ENCODE results near the gene ACP6.

ACP6 gene

DNA sequence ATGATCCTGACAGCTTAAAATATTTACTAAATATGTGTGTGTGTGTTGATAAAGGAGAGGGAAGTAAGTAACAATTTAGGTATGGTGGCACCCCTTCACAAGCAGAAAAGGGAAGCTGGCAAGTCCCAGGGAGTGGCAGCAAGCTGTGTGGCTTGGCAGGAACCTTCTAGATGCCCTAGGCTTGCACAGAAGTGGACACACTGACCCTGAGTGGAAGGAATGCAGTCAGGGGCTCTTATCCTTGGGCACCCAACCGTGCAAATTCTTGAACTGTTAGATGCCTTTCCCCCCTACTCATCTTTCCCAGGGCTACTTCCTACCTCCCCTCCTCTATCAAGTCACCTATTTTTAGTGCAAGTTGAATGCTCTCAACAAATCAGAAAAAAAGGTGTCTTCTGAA is 18.9 kb downstream of the ACP6 start:
- H3K27ac ChIP-seq (ENCODE audit: low read depth, low read length): no peak overlapping the region
- H3K4me3 ChIP-seq (ENCODE audit: low read depth, low read length): no peak overlapping the region
- no peaks in the 10 kb centered on the region for H3K79me2 ChIP-seq (ENCODE audit: control insufficient read depth, insufficient read depth, low read length, unreplicated experiment)
- no peak overlapping the region for H2AFZ ChIP-seq (ENCODE audit: low read length, unreplicated experiment)
- no peaks in the 10 kb centered on the region for H3K27me3 ChIP-seq (ENCODE audit: insufficient read depth, low read length)
- H3K4me1 ChIP-seq (ENCODE audit: control insufficient read depth, insufficient read depth, low read length, unreplicated experiment): no peaks in the 10 kb centered on the region
- H3K36me3 ChIP-seq (ENCODE audit: insufficient read depth, low read length): peaks cover 3% of the 10 kb centered on the region; the same call in 1 of the 2 replicates

GRCh38 chr1:147648933-147649332 is 21.4 kb downstream of the ACP6 start:
- H3K27ac ChIP-seq (ENCODE audit: low read depth, low read length): no peak overlapping the region
- H2AFZ ChIP-seq (ENCODE audit: low read length, unreplicated experiment): no peak overlapping the region
- peaks cover 4% of the 10 kb centered on the region; the same call in 1 of the 2 replicates for H3K36me3 ChIP-seq (ENCODE audit: insufficient read depth, low read length)
- H3K27me3 ChIP-seq (ENCODE audit: insufficient read depth, low read length): no peaks in the 10 kb centered on the region
- no peaks in the 10 kb centered on the region for H3K79me2 ChIP-seq (ENCODE audit: control insufficient read depth, insufficient read depth, low read length, unreplicated experiment)
- no peaks in the 10 kb centered on the region for H3K4me1 ChIP-seq (ENCODE audit: control insufficient read depth, insufficient read depth, low read length, unreplicated experiment)
- H3K4me3 ChIP-seq (ENCODE audit: low read depth, low read length): no peak overlapping the region

DNA sequence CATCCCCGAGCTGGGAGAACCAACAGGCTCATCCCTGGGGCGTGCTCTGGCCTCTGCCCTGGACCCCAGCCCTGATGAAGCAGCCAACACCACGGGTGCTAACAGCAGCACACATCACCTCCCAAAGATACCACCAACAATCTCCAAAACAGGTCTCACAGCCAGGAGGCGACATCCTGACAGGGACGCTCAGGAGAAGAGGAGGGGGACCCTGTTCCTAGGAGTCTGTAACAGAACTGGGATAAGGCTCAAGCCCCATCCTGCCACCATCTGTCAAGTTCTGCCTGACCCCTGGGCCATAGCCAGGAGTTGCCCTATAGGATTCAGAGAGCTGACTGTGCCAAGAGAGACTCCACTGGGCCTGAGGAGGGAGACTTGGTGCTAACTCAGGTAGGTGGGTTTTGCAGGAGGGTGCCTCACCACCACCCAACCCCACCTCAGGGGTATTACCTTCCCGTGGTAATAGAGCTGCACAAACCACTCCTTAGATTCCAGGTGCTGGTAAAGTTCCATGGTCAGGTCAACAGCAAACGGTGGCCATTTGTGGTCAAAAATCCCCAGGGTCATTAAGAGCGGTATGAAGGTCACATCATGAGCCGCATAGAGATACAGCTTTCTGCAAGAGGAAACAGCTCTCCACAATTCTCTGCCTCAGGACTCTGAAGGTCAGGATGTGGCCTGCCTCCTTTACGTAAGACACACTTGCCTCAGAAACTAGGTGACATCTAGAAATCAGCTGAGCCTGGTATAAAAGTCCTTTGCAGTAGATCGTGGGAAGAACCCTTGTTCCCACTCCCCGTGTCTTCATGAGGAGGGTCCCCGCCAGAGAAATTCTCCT is 22.3 kb downstream of the ACP6 start:
- H2AFZ ChIP-seq (ENCODE audit: low read length, unreplicated experiment): no peak overlapping the region
- H3K27me3 ChIP-seq (ENCODE audit: insufficient read depth, low read length): no peaks in the 10 kb centered on the region
- H3K79me2 ChIP-seq (ENCODE audit: control insufficient read depth, insufficient read depth, low read length, unreplicated experiment): no peaks in the 10 kb centered on the region
- H3K27ac ChIP-seq (ENCODE audit: low read depth, low read length): no peak overlapping the region
- peaks cover 6% of the 10 kb centered on the region; the same call in 1 of the 2 replicates for H3K36me3 ChIP-seq (ENCODE audit: insufficient read depth, low read length)
- H3K4me3 ChIP-seq (ENCODE audit: low read depth, low read length): no peak overlapping the region
- no peaks in the 10 kb centered on the region for H3K4me1 ChIP-seq (ENCODE audit: control insufficient read depth, insufficient read depth, low read length, unreplicated experiment)

- Histone ChIP-seq H3K79me2 (ENCODE audit: control insufficient read depth, insufficient read depth, low read length, unreplicated experiment) (no peaks in the 10 kb centered on the region), H3K4me1 (ENCODE audit: control insufficient read depth, insufficient read depth, low read length, unreplicated experiment) (peaks cover 12% of the 10 kb centered on the region), H3K36me3 (ENCODE audit: insufficient read depth, low read length) (peaks cover 6% of the 10 kb centered on the region; the same call in 1 of the 2 replicates), H3K4me3 (ENCODE audit: low read depth, low read length) (no peak overlapping the region), H3K27ac (ENCODE audit: low read depth, low read length) (no peak overlapping the region), H3K27me3 (ENCODE audit: insufficient read depth, low read length) (no peaks in the 10 kb centered on the region), H2AFZ (ENCODE audit: low read length, unreplicated experiment) (no peak overlapping the region)
These were observed 26.4 kb downstream of the ACP6 start for GRCh38 chr1:147643974-147644373.

DNA sequence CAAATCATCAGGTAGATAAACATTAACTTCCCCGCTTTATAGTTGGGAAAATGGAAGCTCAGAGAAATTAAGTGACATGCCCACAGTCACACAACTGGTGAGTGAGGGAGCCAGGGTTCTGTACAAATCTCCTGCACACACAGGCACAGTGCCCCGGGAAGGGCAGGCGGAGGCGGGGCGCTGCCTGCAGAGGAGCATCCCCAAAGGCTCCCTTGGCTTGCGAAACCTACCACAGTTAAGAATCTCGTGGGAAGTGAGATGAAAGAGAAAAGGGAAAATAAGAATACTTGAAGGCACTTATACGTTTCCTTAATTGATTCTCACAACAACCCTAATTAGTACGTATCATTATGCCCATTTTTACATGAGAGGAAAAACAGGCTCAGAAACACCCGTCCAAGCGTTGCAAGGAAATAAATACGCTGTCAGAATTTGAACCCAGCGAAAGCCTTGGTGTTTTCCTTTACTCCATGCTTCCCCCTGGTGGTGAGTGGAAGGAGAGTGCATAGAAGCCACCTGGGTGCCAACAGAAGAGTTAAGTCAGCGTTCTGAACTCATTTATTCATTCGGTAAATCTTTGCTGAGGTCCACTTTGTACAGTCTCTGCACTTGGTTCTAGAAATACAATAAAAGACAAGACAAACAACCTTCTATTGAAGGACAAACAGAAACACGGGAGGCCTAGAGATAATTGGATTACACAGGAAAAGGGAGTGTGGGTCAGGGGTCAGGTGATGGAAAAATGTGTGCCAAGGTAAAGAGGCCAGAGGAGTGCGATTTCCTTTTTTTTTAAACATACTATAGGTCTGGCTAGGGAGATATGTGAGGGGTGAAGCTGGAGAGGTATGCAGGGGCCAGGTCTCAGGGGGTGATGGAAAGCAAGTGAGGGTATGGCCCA is 28.4 kb downstream of the ACP6 start:
- Histone ChIP-seq H3K4me3 (ENCODE audit: low read depth, low read length) (no peak overlapping the region), H2AFZ (ENCODE audit: low read length, unreplicated experiment) (no peak overlapping the region), H3K36me3 (ENCODE audit: insufficient read depth, low read length) (peaks cover 6% of the 10 kb centered on the region; the same call in 1 of the 2 replicates), H3K4me1 (ENCODE audit: control insufficient read depth, insufficient read depth, low read length, unreplicated experiment) (peaks cover 12% of the 10 kb centered on the region), H3K79me2 (ENCODE audit: control insufficient read depth, insufficient read depth, low read length, unreplicated experiment) (no peaks in the 10 kb centered on the region), H3K27ac (ENCODE audit: low read depth, low read length) (no peak overlapping the region), H3K27me3 (ENCODE audit: insufficient read depth, low read length) (no peaks in the 10 kb centered on the region)

DNA sequence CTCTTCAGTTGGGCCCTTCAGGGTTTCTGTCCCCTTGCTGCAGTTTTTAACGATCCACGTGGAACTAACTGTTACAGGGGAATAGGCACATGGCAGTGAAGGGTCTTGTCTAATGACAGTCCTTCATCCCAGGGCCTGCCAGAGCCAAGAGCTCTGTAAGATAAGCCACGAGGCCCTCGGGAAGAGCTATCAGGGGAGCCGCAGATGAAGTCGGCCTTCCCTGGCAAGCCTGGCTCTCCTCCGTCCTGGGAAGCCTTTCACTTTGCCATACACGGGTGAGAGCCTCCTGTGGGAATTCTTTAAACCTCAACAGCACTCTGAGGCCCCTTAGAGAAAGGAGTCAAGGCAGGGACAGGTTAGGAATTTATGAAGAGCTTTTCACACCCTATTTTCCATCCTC is 29.0 kb downstream of the ACP6 start:
- peaks cover 4% of the 10 kb centered on the region; the same call in 1 of the 2 replicates for H3K36me3 ChIP-seq (ENCODE audit: insufficient read depth, low read length)
- H3K27me3 ChIP-seq (ENCODE audit: insufficient read depth, low read length): no peaks in the 10 kb centered on the region
- no peak overlapping the region for H3K27ac ChIP-seq (ENCODE audit: low read depth, low read length)
- no peaks in the 10 kb centered on the region for H3K79me2 ChIP-seq (ENCODE audit: control insufficient read depth, insufficient read depth, low read length, unreplicated experiment)
- H3K4me3 ChIP-seq (ENCODE audit: low read depth, low read length): no peak overlapping the region
- H2AFZ ChIP-seq (ENCODE audit: low read length, unreplicated experiment): no peak overlapping the region
- H3K4me1 ChIP-seq (ENCODE audit: control insufficient read depth, insufficient read depth, low read length, unreplicated experiment): peaks cover 12% of the 10 kb centered on the region

- H3K27ac ChIP-seq (ENCODE audit: low read depth, low read length): no peak overlapping the region
- H2AFZ ChIP-seq (ENCODE audit: low read length, unreplicated experiment): no peak overlapping the region
- no peaks in the 10 kb centered on the region for H3K79me2 ChIP-seq (ENCODE audit: control insufficient read depth, insufficient read depth, low read length, unreplicated experiment)
These were observed 29.7 kb downstream of the ACP6 start for GRCh38 chr1:147640553-147641165.

DNA sequence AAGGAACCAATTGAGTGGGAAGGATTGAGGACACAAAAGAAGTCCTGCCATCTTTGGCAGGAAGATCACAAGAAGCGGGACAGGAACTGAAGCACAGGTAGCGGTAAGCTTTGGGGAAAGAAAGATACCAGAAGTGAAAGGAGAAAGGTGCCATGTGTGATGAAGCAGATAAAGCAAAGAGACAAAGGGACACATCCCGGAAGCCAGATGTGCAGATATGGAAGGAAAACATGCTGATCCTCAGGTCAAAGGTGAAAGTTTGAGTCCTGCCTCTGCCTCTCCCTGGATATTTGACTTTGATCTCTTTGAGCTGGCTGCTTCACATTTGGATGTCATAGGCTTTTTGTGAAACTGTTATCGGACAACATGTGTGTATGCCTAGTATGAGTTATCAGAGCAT is 34.0 kb downstream of the ACP6 start:
- Histone ChIP-seq H3K4me3 (ENCODE audit: low read depth, low read length) (no peak overlapping the region), H3K27me3 (ENCODE audit: insufficient read depth, low read length) (no peaks in the 10 kb centered on the region), H3K79me2 (ENCODE audit: control insufficient read depth, insufficient read depth, low read length, unreplicated experiment) (no peaks in the 10 kb centered on the region), H3K27ac (ENCODE audit: low read depth, low read length) (no peak overlapping the region), H3K36me3 (ENCODE audit: insufficient read depth, low read length) (no peaks in the 10 kb centered on the region), H2AFZ (ENCODE audit: low read length, unreplicated experiment) (no peak overlapping the region), H3K4me1 (ENCODE audit: control insufficient read depth, insufficient read depth, low read length, unreplicated experiment) (peaks cover 6% of the 10 kb centered on the region)

More at GRCh38 chr1:147640553-147641165, 29.7 kb downstream of the ACP6 start:
- Histone ChIP-seq H3K36me3 (ENCODE audit: insufficient read depth, low read length) (peaks cover 3% of the 10 kb centered on the region; the same call in 1 of the 2 replicates), H3K4me3 (ENCODE audit: low read depth, low read length) (no peak overlapping the region), H3K4me1 (ENCODE audit: control insufficient read depth, insufficient read depth, low read length, unreplicated experiment) (peaks cover 12% of the 10 kb centered on the region), H3K27me3 (ENCODE audit: insufficient read depth, low read length) (no peaks in the 10 kb centered on the region)

DNA sequence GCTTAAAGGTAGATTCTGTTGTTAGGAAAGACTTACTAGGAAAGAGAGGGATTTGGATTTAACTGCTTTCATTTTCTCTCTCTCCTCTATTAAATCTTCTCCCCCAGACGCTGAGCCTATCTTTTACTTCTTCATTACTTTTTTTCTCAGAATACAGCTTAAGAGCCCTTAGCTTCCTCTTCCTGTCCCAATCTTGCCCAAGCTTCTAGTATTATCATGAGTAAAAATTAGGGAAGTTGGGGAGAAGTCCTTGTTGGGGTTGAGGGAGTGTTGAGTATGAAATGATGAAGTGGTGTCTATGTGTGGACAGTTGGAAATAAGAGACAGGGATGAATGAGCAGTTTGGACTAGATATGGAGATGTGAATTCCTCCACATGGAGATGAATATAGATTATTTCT is 35.0 kb downstream of the ACP6 start:
- H3K4me1 ChIP-seq (ENCODE audit: control insufficient read depth, insufficient read depth, low read length, unreplicated experiment): peaks cover 9% of the 10 kb centered on the region
- no peak overlapping the region for H2AFZ ChIP-seq (ENCODE audit: low read length, unreplicated experiment)
- H3K79me2 ChIP-seq (ENCODE audit: control insufficient read depth, insufficient read depth, low read length, unreplicated experiment): no peaks in the 10 kb centered on the region

DNA sequence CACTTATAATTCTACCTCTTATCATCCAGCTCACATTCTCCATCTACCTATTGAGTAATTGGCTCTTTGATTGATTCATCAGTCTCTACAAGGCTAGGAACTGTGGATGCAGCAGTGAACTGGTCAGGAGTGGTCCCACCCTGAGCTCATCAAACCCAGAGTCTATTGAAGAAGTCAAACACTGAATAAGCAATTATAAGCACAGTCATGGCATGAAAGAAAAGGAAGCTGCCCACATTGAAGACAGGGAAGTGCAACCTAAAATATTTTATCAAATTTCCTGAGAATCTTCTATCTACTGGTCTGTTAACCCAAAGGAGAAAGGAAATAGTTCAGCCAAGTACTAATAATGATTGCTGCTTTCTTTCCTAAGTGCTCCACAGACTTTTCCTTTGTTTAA is 35.7 kb downstream of the ACP6 start:
- Histone ChIP-seq H2AFZ (ENCODE audit: low read length, unreplicated experiment) (no peak overlapping the region), H3K27ac (ENCODE audit: low read depth, low read length) (no peak overlapping the region), H3K27me3 (ENCODE audit: insufficient read depth, low read length) (no peaks in the 10 kb centered on the region), H3K79me2 (ENCODE audit: control insufficient read depth, insufficient read depth, low read length, unreplicated experiment) (no peaks in the 10 kb centered on the region), H3K36me3 (ENCODE audit: insufficient read depth, low read length) (no peaks in the 10 kb centered on the region), H3K4me3 (ENCODE audit: low read depth, low read length) (no peak overlapping the region), H3K4me1 (ENCODE audit: control insufficient read depth, insufficient read depth, low read length, unreplicated experiment) (peaks cover 13% of the 10 kb centered on the region)

More for the DNA sequence above, 35.0 kb downstream of the ACP6 start:
- no peak overlapping the region for H3K27ac ChIP-seq (ENCODE audit: low read depth, low read length)
- H3K36me3 ChIP-seq (ENCODE audit: insufficient read depth, low read length): no peaks in the 10 kb centered on the region
- no peaks in the 10 kb centered on the region for H3K27me3 ChIP-seq (ENCODE audit: insufficient read depth, low read length)
- H3K4me3 ChIP-seq (ENCODE audit: low read depth, low read length): no peak overlapping the region
